HepG2 (cell line): ENCODE data around the gene COL18A1. TPM values are rescaled to one million over a fixed set of nuclear protein-coding genes. Genes with fewer than 3 reads are reported as not detected.
A peak's percentile ranks its signal among the peaks of the same experiment; 100 is the strongest.

Experiments used
- AHR ChIP-seq: IDR thresholded peaks from 2 replicates; pipeline ENCODE4 v1.6.1; 2018; ENCODE audit warnings: missing genetic modification reagents, missing compliant biosample characterization
- ATF1 ChIP-seq: IDR thresholded peaks from 2 replicates; pipeline ENCODE4 v1.6.1; 2016; ENCODE audit warnings: mild to moderate bottlenecking, control low read depth
- ETV5 ChIP-seq: IDR thresholded peaks from 2 replicates; pipeline ENCODE4 v1.6.1; 2018; ENCODE audit warnings: missing biosample characterization, missing genetic modification reagents, inconsistent platforms, borderline replicate concordance
- FOSL2 ChIP-seq: sonication (generic); formaldehyde crosslinking; IDR thresholded peaks from 2 replicates; pipeline ENCODE4 v1.4.0; 2020; ENCODE audit warnings: missing genetic modification reagents
- FOXK1 ChIP-seq: sonication (generic); formaldehyde crosslinking; IDR thresholded peaks from 2 replicates; pipeline ENCODE4 v1.4.0; 2020; ENCODE audit warnings: low read depth, missing genetic modification reagents, borderline replicate concordance
- FOXO4 ChIP-seq: sonication (generic); formaldehyde crosslinking; conservative IDR thresholded peaks from 2 replicates; pipeline ENCODE4 v1.8.1; 2023; ENCODE audit warnings: missing genetic modification reagents
- GLI4 ChIP-seq: sonication (generic); formaldehyde crosslinking; IDR thresholded peaks from 2 replicates; pipeline ENCODE4 v1.5.1; 2020; ENCODE audit warnings: missing genetic modification reagents, mild to moderate bottlenecking, moderate library complexity, borderline replicate concordance
- HCFC1 ChIP-seq: fragments of 150-350 bp; IDR thresholded peaks from 2 replicates; pipeline ENCODE4 v1.6.1; 2014; ENCODE audit warnings: low read depth, low read length
- HINFP ChIP-seq: sonication (generic); formaldehyde crosslinking; IDR thresholded peaks from 2 replicates; pipeline ENCODE4 v1.4.0; 2020; ENCODE audit warnings: low read depth, mild to moderate bottlenecking, missing genetic modification reagents
- HNRNPH1 ChIP-seq: fragments of 200-400 bp; formaldehyde crosslinking; optimal IDR thresholded peaks from 2 replicates; pipeline ENCODE3; 2017; ENCODE audit warnings: mild to moderate bottlenecking, low read depth, low read length
- HOXA5 ChIP-seq: sonication (generic); formaldehyde crosslinking; IDR thresholded peaks from 2 replicates; pipeline ENCODE4 v1.4.0; 2020; ENCODE audit warnings: missing genetic modification reagents
- IKZF5 ChIP-seq: IDR thresholded peaks from 2 replicates; pipeline ENCODE4 v1.6.1; 2018; ENCODE audit warnings: missing genetic modification reagents, mild to moderate bottlenecking, missing compliant biosample characterization
- IRX3 ChIP-seq: sonication (generic); formaldehyde crosslinking; IDR thresholded peaks from 2 replicates; pipeline ENCODE4 v1.8.1; 2023; ENCODE audit warnings: mild to moderate bottlenecking, low read depth, missing genetic modification reagents, borderline replicate concordance
- ISX ChIP-seq: sonication (generic); formaldehyde crosslinking; conservative IDR thresholded peaks from 2 replicates; pipeline ENCODE4 v1.5.0; 2020; ENCODE audit warnings: missing genetic modification reagents
- KDM4B ChIP-seq: sonication (generic); formaldehyde crosslinking; IDR thresholded peaks from 2 replicates; pipeline ENCODE4 v1.4.0; 2020; ENCODE audit warnings: missing genetic modification reagents
- KLF16 ChIP-seq, 2 experiments: sonication (generic) in 1 of 2; formaldehyde crosslinking in 1 of 2; IDR thresholded peaks; 2 replicates each; pipeline versions ENCODE4 v1.6.1 to v1.8.0; 2016 to 2023; ENCODE audit warnings: missing genetic modification reagents in 2 of 2, missing compliant biosample characterization in 1 of 2
- MAFG ChIP-seq: sonication (generic); formaldehyde crosslinking; IDR thresholded peaks from 2 replicates; pipeline ENCODE4 v1.5.1; 2020; ENCODE audit warnings: mild to moderate bottlenecking, missing genetic modification reagents
- NFYC ChIP-seq: IDR thresholded peaks from 2 replicates; pipeline ENCODE4 v1.6.1; 2016; ENCODE audit warnings: missing genetic modification reagents, missing compliant biosample characterization
- THAP11 ChIP-seq: IDR thresholded peaks from 2 replicates; pipeline ENCODE4 v1.6.1; 2016; ENCODE audit warnings: missing biosample characterization, missing genetic modification reagents
- YEATS2 ChIP-seq: sonication (generic); formaldehyde crosslinking; IDR thresholded peaks from 2 replicates; pipeline ENCODE4 v1.4.0; 2020; ENCODE audit warnings: missing genetic modification reagents, borderline replicate concordance
- ZKSCAN8 ChIP-seq: IDR thresholded peaks from 2 replicates; pipeline ENCODE4 v1.6.1; 2016; ENCODE audit warnings: borderline replicate concordance, missing genetic modification reagents, missing compliant biosample characterization
- ZNF207 ChIP-seq: fragments of 450-650 bp; IDR thresholded peaks from 2 replicates; pipeline ENCODE4 v1.6.1; 2016; ENCODE audit warnings: antibody characterized with exemption, borderline replicate concordance
- ZNF362 ChIP-seq: sonication (generic); formaldehyde crosslinking; IDR thresholded peaks from 2 replicates; pipeline ENCODE4 v1.4.0; 2020; ENCODE audit warnings: missing genetic modification reagents, mild to moderate bottlenecking, borderline replicate concordance
- ZNF629 ChIP-seq: sonication (generic); formaldehyde crosslinking; conservative IDR thresholded peaks from 2 replicates; pipeline ENCODE4 v1.5.0; 2020; ENCODE audit warnings: missing genetic modification reagents
- ZNF780A ChIP-seq: sonication (generic); formaldehyde crosslinking; IDR thresholded peaks from 2 replicates; pipeline ENCODE4 v1.8.0; 2022; ENCODE audit warnings: mild to moderate bottlenecking, missing genetic modification reagents, moderate library complexity
- polyA plus RNA-seq, 8 experiments: library from polyadenylated mRNA; depleted of rRNA in 3 of 8; stranded (reverse) in 7 of 8; unstranded in 1 of 8; fragments of >200 nt; fragmentation: Illumina TruSeq in 4 of 8; extraction: Trizol in 4 of 8; gene quantifications; 2 replicates each; pipeline versions ENCODE4 v1.2.1 to v1.2.3, GENCODE V29; 2011 to 2016; ENCODE audit warnings: low read depth in 4 of 8, missing spikeins in 1 of 8, mixed read lengths in 1 of 8; ENCODE audit not compliant: insufficient read depth in 1 of 8
- total RNA-seq, 5 experiments: library from RNA; depleted of rRNA; stranded (reverse); fragments of >200 nt; fragmentation: Illumina TruSeq; extraction: Trizol; gene quantifications; 2 replicates each; pipeline ENCODE4 v1.2.3, GENCODE V29; 2016; ENCODE audit warnings: low read depth in 1 of 5

COL18A1 gene
- total and polyA plus RNA-seq, 2 of the 13 experiments (the other 11 are each of a cell fraction or from before 2014, with no cell fraction given), result 79.0 to 102 TPM

GRCh38 chr21:45430521-45431501 is 25.8 kb downstream of the COL18A1 start (continued):
- no peak for TF ChIP-seq AHR (CRISPR knock-in tag)
- TF ChIP-seq IRX3 (CRISPR knock-in tag), result no peak
- TF ChIP-seq MAFG (CRISPR knock-in tag), result no peak
- no peak for TF ChIP-seq HNRNPH1
- TF ChIP-seq HOXA5 (CRISPR knock-in tag), result no peak
- no peak; the same call in 1 of the 2 replicates for TF ChIP-seq ZNF780A (CRISPR knock-in tag)
- TF ChIP-seq ETV5 (CRISPR knock-in tag), result peak; percentile 38; the same call in 1 of the 2 replicates
- no peak for TF ChIP-seq FOXO4 (CRISPR knock-in tag)
- TF ChIP-seq THAP11, result peak; percentile 33; the same call in 1 of the 2 replicates
- no peak for TF ChIP-seq KDM4B (CRISPR knock-in tag)
- peak; percentile 79; the same call in 1 of the 2 replicates for TF ChIP-seq ZKSCAN8
- TF ChIP-seq FOSL2, result peak; percentile 84
- peak in 1 of 2 experiments; percentile 71; a peak in 1 of 4 replicates for TF ChIP-seq KLF16 (CRISPR knock-in tag; IDR thresholded peaks at IDR 0.05)
- peak; percentile 22; the same call in 1 of the 2 replicates for TF ChIP-seq ZNF629 (CRISPR knock-in tag)
- peak; percentile 79 for TF ChIP-seq IKZF5 (CRISPR knock-in tag)
- TF ChIP-seq HINFP (CRISPR knock-in tag), result no peak
- no peak for TF ChIP-seq ATF1 (CRISPR knock-in tag)
- TF ChIP-seq ISX (CRISPR knock-in tag), result no peak
- TF ChIP-seq GLI4 (CRISPR knock-in tag), result 0 out of 2 replicates have a peak, but pooled peaks have one; percentile 74
- no peak for TF ChIP-seq NFYC
- no peak for TF ChIP-seq HCFC1
- TF ChIP-seq ZNF362, result peak; percentile 63; the same call in 1 of the 2 replicates
- TF ChIP-seq FOXK1, result 0 out of 2 replicates have a peak, but pooled peaks have one; percentile 23
- TF ChIP-seq YEATS2 (CRISPR knock-in tag), result 0 out of 2 replicates have a peak, but pooled peaks have one; percentile 32
- no peak for TF ChIP-seq ZNF207
